Mucosa of descending colon (tissue), 3 donors: ENCODE measurements around the gene SLC23A2. TPM values are rescaled to one million over a fixed set of nuclear protein-coding genes. Genes with fewer than 3 reads are reported as not detected.

Source experiments
- ATAC-seq: fragments of 200-7000 bp; cut with Tn5 transposase; one replicate; pipeline ENCODE4 v1.9.1; 2020; ENCODE audit warnings: mild to moderate bottlenecking, moderate library complexity
- DNase-seq, 3 donors: peaks; one replicate each; pipeline ENCODE4 v3.0.0-alpha.2; 2020
- H3K36me3 ChIP-seq: fragments of 200-600 bp; one replicate; pipeline ENCODE4 v1.8.0; 2021; ENCODE audit warnings: low read depth, mild to moderate bottlenecking
- H3K4me1 ChIP-seq: fragments of 200-600 bp; one replicate; pipeline ENCODE4 v1.8.0; 2021; ENCODE audit warnings: low read depth, mild to moderate bottlenecking
- H3K4me3 ChIP-seq: fragments of 200-600 bp; one replicate; pipeline ENCODE4 v1.8.0; 2021; ENCODE audit warnings: mild to moderate bottlenecking
- H3K9me3 ChIP-seq: fragments of 200-600 bp; one replicate; pipeline ENCODE4 v1.8.0; 2021; ENCODE audit warnings: mild to moderate bottlenecking
- CTCF ChIP-seq: fragments of 200-600 bp; IDR thresholded peaks from one replicate; pipeline ENCODE4 v1.8.0; 2022; ENCODE audit warnings: antibody characterized with exemption, mild to moderate bottlenecking
- intact Hi-C, 2 donors: fragments of 100-400 bp; cut with DNase I in 1 of 2; cut with micrococcal nuclease in 1 of 2; formaldehyde crosslinking; loops; one replicate each; pipeline versions ENCODE4 v1.11.0 to v1.11.1; 2022; cut with DNase I, micrococcal nuclease
- total RNA-seq, 3 donors: library from RNA; stranded (reverse); fragmentation: NEBNext Ultra II Directional in 2 of 3; extraction: Animal tissue kit (Norgen Biotek cat#: 25700) in 2 of 3; gene quantifications; one replicate each; pipeline versions ENCODE4 v1.2.1 to v1.2.4, GENCODE V29; 2021 to 2023
- donor health status: DM: no; HTN: no; CAD: no; lungs with moderate emphysema.
- donor health status: DM: no; HTN: no; CAD: no.
- donor health status: DM: no; HTN: yes; CAD: no.

SLC23A2 gene
- total RNA-seq, 3 donors from 2014 or later = 9.1 to 15.4 (median 9.4) TPM

DNA sequence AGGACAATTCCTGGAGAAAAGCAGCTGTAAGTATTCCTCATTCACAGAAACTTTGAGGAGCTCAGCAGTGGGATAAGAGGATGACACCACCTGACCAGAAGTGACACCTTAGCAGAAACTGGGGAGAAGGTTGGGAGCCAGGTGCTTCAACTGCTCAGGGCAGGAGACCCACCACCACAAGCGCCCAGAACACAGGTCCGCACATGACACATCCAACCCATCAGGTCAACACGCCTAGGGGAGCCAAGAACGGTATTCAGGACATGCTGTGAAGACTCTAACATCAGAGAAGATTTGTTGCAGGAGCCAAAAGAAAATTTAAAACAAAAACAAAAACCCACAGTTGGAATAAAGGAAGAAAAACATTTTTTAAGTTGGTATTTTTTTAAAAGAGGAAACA lies 50.5 kb downstream of the SLC23A2 start:
- H3K4me1 ChIP-seq = no peaks in the 10 kb centered on the region
- no peak overlapping the region for H3K4me3 ChIP-seq
- H3K36me3 ChIP-seq = no peaks in the 10 kb centered on the region
- intact Hi-C loops = no loop called here
- no peaks in the 10 kb centered on the region for H3K9me3 ChIP-seq
- no peak for DNase-seq
- no peak for TF ChIP-seq CTCF
- ATAC-seq = no peak

- no peak for TF ChIP-seq CTCF
- no peaks in the 10 kb centered on the region for H3K9me3 ChIP-seq
- H3K4me1 ChIP-seq = no peaks in the 10 kb centered on the region
- ATAC-seq = no peak
- DNase-seq = no peak
- intact Hi-C loops = no loop called here
- H3K4me3 ChIP-seq = no peak overlapping the region
- H3K36me3 ChIP-seq = no peaks in the 10 kb centered on the region
Measured at GRCh38 chr20:4950437-4950836, 50.9 kb downstream of the SLC23A2 start.

DNA sequence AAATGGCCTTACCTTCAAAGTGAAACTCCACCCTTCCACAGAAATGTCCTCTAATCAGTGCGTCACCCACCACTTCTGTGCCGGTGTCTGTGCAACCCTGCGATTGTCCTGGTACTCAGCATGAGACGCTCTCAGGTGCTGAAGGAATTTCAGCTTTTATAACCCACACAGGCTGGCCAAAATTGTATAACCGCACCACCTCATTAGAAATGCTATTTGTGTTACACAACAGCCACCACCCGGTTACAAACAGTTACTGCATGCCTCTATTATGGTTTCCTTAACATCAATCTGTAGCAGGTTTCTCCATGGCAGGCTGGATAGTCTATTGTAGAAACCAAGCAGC lies 51.5 kb downstream of the SLC23A2 start:
- ATAC-seq (peak; percentile 84), DNase-seq (peak in 1 of 3 donors; percentile 53)
- H3K4me3 ChIP-seq = no peak overlapping the region
- no peaks in the 10 kb centered on the region for H3K36me3 ChIP-seq
- H3K4me1 ChIP-seq = no peaks in the 10 kb centered on the region
- intact Hi-C loops = no loop called here
- no peaks in the 10 kb centered on the region for H3K9me3 ChIP-seq
- peak; percentile 30 for TF ChIP-seq CTCF

GRCh38 chr20:4947817-4948559 lies 53.3 kb downstream of the SLC23A2 start:
- ATAC-seq (no peak), DNase-seq (no peak)
- intact Hi-C loops = no loop called here

DNA sequence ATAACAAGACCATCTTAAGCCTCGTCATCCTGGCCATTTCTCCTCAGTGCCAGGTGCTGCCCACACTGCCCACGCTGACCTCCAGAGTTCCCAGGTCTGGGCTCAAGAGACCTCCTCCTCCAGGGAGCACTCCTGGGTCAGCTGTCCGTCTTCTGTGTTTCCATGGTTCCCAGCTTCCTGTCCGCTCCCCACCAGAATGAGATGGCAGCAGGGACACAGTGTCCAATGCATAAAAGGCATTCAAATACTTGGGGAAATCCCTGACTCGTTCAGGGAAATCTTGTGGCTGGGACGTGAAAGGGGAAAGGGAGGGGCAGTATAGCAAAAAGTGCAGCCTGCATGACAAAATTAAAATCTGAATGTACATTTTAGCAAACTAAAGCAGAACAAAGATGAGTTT lies 54.3 kb downstream of the SLC23A2 start:
- H3K36me3 ChIP-seq = no peaks in the 10 kb centered on the region
- H3K9me3 ChIP-seq = no peaks in the 10 kb centered on the region
- TF ChIP-seq CTCF = no peak
- ATAC-seq (peak; percentile 26), DNase-seq (no peak)
- H3K4me1 ChIP-seq = no peaks in the 10 kb centered on the region
- intact Hi-C loops = no loop called here
- H3K4me3 ChIP-seq = no peak overlapping the region

More at GRCh38 chr20:4947817-4948559, 53.3 kb downstream of the SLC23A2 start:
- no peaks in the 10 kb centered on the region for H3K9me3 ChIP-seq
- no peaks in the 10 kb centered on the region for H3K4me1 ChIP-seq
- no peak for TF ChIP-seq CTCF
- no peaks in the 10 kb centered on the region for H3K36me3 ChIP-seq
- H3K4me3 ChIP-seq = no peak overlapping the region

- DNase-seq (no peak), ATAC-seq (no peak)
- Histone ChIP-seq H3K9me3 (no peaks in the 10 kb centered on the region), H3K4me1 (no peaks in the 10 kb centered on the region), H3K36me3 (no peaks in the 10 kb centered on the region), H3K4me3 (no peak overlapping the region)
- intact Hi-C loops = no loop called here
- TF ChIP-seq CTCF = no peak
Measured at GRCh38 chr20:4946585-4946984, 54.7 kb downstream of the SLC23A2 start.
